HG03558 (cell line): Measurements from ENCODE around the gene CCDC50.

Experiments used
- ATAC-seq: cut with Tn5 transposase; IDR thresholded peaks from one replicate; pipeline ENCODE4 v1.9.1; 2021; ENCODE audit warnings: moderate number of reproducible peaks; ENCODE audit not compliant: unreplicated experiment; ENCODE audit errors: extremely low read depth

CCDC50 gene

DNA sequence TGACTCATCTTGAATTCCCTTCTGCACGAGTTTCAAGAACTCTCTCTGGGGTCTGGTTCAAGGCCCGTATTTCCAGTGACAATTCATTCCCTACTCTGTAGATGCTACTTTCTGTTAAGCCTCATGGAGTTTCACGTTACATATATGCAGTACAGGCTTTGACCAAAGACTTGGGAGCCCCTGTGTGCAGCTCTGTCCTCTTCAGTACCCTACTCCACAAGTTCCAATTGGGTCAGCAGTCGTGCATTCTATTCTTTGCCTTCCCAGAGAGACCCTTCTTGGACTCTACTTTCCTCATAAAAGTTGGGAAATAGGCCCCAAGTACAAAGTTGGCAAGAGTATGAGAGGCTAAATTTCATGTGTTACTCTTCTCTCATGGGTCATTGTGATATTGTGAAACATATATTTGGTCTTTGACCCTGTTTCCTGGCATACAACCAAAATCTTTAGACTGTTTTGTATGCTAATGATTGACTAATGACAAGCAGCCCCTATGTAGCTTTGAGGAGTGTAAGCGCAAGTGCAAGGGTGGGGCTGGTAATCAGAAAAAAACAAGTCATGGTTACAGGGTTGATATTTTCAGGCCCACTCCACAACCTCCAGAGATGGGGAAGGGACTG is 15.0 kb upstream of the CCDC50 start:
- ATAC-seq, result no peak

DNA sequence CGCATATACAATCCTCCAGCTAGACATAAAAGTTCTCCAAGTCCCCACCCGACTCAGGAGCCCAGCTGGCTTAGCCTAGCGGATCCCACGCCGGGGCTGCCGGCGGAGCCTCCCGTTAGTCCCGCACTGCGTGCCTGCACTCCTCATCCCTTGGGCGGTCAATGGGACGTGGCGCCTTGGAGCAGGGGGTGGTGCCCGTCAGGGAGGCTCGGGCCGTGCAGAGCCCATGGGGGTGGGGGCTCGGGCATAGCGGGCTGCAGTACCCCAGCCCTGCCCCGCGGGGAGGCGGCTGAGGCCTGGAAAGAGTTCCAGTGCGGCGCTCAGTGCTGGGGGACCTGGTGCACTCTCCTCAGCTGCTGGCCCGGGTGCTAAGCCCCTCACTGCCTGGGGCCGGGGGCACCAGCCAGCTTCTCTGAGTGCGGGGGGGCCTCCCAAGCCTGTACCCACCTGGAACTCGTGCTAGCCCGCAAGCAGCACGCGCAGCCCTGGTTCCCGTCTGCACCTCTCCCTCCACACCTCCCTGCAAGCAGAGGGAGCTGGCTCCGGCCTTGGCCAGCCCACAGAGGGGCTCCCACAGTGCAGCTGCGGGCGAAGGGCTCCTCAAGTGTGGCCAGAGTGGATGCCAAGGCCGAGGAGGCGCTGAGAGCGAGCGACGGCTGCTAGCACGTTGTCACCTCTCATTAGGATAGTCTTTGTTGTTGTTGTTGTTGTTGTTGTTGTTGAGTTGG is 12.2 kb upstream of the CCDC50 start:
- no peak for ATAC-seq

DNA sequence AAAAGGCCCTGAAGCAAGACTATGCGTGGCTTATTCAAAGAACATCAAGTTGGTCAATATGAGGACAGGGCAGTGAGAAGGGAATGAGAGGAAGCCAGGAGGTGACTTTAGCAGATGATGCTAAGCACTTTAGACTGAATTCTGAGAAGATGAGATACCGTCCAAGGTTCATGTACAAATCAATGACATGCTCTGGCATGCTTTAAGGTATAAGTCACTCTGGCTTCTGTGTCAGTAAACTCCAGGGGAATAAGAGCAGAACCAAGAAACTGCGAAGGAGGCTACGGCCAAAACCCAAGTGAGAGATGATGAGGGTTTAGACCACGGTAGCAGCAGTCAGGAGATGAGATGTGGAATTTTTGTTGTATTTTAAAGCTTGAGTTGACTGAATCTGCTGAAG is 8.9 kb upstream of the CCDC50 start:
- ATAC-seq, result no peak

DNA sequence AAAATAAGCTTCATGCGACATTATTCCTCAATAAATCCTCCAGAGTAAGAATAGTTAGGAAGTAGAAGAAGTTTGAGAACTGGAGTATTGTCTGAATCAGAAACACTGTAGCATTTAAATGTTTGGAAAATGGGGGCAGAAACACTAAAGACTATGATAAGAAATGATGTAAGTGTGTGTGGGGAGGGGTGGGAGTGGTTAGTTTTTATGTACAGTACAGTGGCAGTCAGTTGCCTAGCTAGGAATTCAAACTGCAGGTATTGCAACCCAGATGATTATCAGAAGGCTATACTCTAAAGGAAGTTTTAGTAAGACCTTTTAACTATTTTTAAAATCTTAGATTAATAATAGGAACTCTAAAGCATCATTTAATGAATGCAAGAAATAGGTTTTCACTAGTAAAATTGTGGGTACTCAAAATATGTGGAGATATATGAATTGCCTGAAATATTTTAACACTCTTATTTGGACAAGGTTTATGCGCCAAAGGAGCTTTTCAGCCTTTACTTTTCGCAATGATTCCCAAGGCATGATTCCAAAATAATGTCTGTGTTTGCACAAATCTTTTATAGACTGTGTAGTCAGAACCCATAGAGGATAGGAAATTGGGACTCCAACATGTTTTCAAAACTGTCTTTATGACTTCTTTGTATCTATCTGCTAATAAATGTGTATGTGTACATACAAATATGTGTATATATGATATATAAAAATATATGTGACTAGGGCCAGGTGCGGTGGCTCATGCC is 8.0 kb upstream of the CCDC50 start:
- ATAC-seq, result no peak

DNA sequence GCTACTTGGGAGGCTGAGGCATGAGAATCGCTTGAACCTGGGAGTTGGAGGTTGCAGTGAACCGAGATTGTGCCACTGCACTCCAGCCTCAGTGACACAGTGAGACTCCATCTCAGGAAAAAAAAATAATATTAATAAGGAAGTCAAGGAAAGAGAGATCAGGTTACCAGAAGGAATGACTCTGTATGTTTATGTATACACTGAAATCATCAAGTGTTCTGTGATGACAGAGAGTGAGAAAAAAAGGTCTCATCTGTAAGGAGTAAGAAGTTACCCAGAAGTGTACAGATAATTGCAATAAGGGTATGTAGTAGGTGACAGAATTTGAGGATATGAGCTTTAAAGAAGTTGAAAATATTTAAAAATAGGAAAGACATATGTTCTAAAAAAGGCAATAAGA is 4.3 kb upstream of the CCDC50 start:
- ATAC-seq, result no peak

DNA sequence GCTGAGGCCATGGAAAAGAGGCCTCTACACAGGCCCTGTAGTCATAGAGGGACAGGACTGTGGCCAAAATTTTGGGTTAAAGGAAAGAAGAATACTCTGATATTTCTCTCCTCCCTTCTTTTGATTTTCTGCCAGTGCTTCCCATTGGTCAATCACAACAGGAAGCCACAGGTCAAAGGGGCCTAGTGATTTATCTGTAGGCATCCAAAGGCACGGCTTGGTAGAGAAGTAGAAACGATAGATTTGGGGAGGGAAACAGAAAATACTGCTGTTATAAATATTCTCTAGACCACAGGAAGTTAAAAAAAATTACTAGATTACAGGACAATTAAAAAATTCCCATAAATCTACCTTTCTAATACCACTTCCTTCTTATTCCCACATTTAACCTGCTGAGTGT is 1.7 kb upstream of the CCDC50 start:
- ATAC-seq, result no peak

DNA sequence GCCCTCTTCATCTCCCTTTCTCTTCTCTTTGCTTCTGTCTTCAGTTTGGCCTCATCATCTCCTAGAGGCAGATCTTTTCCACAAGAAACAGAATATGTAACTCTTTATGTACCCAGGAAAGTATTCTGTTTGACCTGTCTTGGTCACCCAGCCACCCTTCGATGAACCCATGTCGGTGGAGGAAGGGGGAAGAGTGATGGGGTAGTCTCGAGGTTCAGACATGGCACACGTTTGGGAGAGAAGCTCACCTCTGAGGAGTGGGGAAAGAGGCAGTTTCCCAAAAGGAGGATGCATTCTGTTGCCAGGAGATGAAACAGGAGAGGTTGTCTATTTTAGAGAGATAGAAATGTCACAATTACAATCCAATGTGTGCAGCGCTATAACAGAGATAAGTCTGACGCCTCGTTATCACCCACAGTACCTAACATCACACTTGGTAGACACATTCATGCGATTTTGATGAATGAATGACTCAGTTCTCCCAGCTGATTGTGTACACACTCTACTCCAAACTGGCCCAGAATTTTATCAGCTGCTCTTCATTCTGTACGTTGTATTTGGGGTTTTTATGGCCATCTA is 722 bp upstream of the CCDC50 start:
- ATAC-seq, result no peak

DNA sequence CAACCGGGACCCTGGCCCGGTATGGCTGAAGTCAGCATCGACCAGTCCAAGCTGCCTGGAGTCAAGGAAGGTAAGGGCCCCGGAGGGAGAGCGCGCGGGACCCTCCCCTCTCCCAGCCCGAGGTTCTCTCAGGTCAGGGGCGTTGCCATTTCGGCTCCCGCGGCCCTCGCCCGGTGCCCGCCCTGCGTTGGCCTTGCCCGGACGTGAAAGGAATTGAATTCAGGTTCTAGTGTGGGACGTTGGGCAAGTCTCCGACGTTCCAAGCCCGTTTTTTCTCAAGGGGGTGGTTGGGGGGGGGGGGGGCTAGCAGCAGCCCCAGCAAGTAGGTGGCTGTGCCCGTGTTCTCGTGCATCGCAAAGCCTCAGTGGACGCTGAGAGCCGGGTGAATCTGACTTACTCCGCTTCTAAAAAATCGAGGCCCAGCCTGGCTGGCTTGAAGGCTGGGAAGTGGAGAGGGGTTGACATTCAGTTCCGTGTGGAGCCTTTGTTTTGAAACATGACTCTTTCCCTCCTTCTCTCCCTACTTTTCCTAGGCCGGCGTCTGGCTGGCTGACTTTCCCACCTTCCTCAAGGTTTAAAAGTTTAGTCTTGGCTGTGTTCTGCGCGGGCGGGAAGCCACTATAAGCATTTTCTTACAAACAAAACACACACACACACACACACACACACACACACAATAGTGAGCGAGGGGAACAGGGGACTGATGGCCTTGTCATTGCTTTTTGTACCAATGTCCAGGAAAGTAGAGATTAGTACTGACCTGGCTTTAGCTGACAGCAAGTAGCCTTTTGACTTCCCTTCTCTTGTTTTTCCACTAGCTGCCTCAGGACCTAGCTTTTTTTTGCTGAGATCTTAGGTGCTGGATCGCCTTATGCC is 698 bp downstream of the CCDC50 start, which contains the start of gene UTS2B:
Gene UTS2B (minus strand): TSS at position 873 of the 876 bp plus-strand sequence. CDS start 48,337 bp downstream, outside the sequence.
- ATAC-seq, result peak; percentile 18

DNA sequence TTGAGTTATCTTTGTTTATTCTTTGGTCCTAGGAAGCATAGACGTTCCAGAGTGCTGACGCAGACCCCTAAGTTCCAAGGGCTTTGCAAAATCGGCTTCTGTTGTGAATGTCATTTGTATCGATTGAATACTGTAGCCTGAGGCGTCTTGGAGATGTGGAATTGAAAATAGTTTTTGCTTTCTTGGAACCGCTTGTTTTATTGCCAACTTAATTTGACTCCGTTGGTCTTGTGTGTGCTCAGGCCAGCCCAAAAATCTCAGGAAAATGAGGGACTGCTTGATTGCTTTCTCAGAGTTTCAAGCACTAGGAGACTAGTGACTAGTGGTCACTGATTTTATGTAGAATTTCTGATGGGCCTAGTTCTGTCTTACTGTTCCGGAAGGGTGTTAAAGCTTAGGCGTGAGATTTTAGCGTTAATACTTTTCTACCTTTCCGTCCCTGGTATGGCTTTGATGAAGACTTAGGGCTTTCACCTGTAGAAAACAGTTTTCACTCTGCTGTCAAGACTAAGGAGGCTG is 1.4 kb downstream of the CCDC50 start:
- ATAC-seq, result no peak

DNA sequence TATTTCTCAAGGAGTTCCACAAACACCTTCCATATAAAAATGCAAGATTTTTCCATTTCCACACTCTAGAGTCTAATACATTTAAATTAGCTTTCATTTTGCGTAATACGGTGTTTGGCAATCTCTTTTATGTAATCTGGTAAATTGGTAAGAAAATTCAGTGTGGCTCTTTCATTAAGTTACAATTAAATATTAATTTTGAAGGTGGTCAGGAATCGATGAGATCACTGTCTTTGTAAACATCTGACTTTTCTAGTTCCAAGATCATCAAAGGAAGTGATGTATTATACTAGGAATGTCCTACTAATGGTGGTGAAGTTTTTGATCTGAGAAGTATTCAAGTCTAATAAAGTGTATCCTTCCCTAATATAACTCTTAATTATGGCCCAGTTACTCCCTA is 2.2 kb downstream of the CCDC50 start:
- ATAC-seq, result no peak

DNA sequence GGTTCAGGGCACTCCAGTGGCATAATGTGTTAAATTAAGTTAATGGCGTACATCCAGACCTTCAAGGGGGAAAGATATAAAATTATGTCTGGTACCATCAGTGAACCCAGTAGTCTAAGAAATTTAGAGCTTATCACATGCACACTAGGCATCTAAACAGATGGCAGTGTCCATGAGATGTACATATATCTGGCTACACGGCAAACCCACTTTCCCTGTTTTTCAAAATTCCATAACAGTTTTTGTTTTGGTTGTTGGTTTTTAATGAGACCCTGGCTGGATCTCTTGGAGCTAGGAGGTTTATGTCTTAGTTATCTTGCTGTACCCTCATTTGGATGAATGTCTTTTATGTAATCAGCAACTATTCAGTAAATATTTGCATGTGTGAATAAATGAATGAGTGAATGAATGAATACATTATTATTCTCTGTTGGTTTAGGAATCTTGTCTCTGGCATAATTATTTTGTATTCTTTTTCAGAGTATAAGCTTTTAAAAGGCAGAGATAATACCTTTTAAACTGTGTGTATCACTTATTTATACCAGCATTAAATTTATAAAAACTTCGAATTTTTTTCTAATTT is 4.2 kb downstream of the CCDC50 start:
- ATAC-seq, result no peak

DNA sequence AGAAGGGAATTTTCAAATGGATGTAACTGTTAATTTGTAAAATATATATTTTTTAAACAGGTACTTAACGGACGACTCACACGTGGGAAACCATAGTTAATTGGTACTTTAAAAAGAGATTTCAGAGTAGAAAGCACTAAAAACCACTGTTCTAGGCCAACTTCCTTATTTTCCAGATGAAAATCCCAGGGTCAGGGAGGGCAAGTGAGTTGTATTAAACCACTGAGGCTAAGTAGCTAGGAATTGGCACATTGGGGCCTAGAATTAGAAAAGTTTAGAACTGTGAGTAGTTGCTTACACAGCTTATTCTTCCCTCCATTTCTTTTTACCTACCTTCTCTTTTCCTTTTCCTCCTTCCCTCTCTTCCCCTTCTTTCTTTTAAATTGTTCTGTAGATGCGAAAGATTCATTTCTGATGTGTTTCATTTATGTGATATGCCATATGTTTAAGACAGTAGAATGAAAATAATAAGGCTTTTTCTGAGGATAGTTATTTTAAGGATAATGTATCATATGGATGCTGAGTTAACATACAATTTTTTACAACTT is 5.2 kb downstream of the CCDC50 start:
- no peak for ATAC-seq

DNA sequence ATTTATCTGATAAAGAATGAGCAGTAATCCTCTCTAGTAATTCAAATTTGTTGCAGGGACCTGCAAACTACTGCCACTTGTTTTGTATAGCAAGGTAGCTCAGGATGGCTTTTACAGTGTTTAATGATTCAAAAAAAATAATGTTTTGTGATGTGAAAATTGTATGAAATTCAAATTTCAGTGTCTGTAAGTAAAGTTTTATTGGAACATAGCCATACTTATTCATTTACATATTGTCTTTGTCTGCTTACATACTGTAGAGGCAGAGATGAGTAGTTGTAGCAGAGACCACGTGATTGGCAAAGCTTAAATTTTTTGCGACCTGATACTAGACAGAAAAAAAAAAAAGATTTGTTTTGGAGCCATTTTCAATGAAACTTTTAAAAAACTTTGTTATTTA is 7.6 kb downstream of the CCDC50 start:
- ATAC-seq, result no peak

DNA sequence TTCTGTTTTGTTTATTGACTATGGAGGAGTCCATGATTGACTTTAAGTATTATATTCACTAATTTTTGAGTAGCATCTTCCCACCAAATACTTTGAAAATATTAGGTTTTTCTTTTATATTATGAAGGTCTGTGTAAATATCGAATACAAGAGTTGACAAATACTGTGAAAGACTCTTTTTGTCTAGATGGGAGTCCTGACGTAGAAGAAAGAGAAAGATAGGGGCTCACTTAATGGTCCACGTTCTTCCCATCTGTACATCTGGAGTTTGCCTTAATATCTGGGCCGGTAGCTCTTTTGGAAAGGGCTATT is 8.9 kb downstream of the CCDC50 start:
- no peak for ATAC-seq

DNA sequence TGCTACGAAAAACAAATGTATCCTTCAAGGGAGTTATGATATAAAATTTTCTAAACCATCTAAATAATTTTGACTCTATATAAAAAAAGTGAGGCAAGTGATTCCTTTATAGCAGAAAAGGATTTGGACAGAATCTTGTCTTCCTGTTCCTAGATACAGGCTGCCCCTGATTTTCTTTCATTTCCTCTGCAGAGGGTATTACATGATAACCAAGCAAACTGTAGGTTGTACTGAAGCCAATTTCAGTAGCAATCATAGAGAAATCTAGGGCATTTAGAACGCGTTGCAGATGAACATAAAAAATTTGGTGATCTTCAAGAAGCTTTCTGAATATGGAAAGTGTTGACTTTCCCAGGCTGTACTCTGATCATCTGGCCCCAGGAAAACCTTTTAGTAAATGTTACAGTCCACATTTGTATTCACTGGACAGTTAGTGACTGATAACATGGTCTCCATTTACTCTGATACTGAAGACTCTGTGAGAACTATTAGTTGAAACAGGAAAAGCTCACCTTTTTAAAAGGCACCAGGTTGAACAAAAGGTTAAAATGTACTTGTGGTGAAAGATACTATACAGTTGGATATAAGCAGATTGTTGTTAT is 10.2 kb downstream of the CCDC50 start:
- ATAC-seq, result no peak

DNA sequence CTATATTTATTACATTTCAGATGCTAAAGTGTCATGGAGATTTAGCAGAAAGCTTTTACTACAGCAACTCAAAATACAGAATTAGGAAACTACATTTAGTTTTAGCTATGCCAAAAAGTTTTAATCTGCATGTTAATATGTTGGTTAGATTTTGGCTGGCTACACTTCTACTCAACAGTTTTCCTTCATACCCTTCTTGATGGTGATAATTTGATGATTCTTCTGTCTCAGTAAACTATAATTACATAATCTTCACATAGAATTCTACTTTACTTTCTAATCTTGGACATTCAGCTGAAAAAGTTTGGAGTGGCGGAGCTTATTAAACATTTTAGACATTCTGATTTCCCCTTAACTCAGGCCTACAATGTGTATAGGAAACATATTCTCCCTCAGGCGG is 11.2 kb downstream of the CCDC50 start:
- ATAC-seq, result no peak

DNA sequence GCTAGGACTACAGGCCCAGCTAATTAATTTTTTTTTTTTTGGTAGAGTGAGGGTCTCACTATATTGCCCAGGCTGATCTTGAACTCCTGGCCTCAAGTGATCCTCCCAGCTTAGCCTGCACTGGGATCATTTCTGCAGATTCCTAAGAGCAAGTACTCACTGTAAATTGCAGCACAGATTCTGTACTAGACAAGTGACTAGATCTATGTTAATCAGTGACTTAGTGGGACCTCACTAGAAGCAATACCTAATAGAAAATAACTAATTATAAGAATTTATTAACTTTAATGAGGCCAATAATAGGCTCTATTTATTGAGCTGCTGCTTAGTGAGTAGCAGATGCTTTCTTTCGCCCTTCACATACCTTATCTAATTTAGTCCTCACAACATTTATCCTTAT is 11.8 kb downstream of the CCDC50 start:
- no peak for ATAC-seq

DNA sequence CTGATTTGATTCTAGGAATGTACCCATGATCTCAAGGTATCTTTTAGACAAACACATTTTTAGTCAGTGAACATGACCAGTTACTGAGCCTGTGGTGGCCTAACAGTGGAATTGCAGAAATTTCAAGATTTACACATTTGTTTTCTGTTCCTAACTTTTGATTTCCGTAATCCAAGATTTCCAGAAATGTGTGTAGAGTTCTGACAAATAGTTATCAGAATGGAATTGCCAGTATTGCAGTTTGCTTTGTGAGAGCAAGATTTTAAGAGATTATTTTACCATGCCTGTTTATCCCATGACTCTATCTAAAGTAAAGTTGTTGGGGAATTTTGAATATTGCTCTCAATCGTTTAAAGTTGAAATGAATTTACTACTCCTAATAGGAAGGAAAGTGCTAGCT is 12.8 kb downstream of the CCDC50 start:
- ATAC-seq, result no peak

DNA sequence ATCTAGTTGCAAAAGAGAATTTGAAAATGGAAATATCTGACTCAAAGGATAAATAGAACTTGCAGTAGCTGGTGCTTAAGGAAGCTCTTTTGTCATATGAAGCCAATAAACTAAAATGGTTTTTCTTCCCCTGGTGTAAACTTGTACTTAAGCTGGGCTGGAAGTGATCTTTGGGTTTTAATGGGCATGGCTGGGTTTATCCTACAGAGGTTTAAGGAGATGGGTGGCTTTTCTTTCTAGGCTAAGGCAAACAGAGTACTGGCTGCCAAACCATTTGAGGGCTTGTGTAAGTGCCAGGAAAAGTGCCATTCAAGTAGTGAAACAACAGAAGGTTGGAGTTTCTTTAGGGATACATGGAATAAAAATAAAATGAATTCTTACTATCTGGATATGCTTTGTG is 13.2 kb downstream of the CCDC50 start:
- no peak for ATAC-seq
